AG09309 (cell line): Measurements from ENCODE around the gene SREBF2.

Source experiments
- DNase-seq: peaks from one replicate; pipeline ENCODE4 v3.0.0-alpha.2; 2010; ENCODE audit warnings: low read depth
- H3K4me3 ChIP-seq: 2 replicates; pipeline ENCODE4 v1.5.1; 2011; ENCODE audit warnings: mild to moderate bottlenecking, low read depth, low read length, moderate library complexity; ENCODE audit not compliant: control insufficient read depth
- CTCF ChIP-seq: IDR thresholded peaks from 2 replicates; pipeline ENCODE4 v1.5.1; 2011; ENCODE audit warnings: mild to moderate bottlenecking, low read depth, low read length, inconsistent platforms; ENCODE audit not compliant: insufficient read depth, control insufficient read depth; ENCODE audit errors: missing control alignments

The SREBF2 gene

GRCh38 chr22:41832553-41833368 lies at the start of gene SREBF2:
TSS of gene SREBF2 (plus strand) at chr22:41833105. CDS start at chr22:41833271, 166 bp downstream.
- DNase-seq, result peak; percentile 95
- peak within 1 kb of the TSS; percentile 58 for H3K4me3 ChIP-seq
- TF ChIP-seq CTCF, result no peak

GRCh38 chr22:41787331-41787730 lies 45.6 kb upstream of the SREBF2 start:
- no peak overlapping the region for H3K4me3 ChIP-seq
- no peak for TF ChIP-seq CTCF
- DNase-seq, result no peak

GRCh38 chr22:41793871-41794270 lies 39.0 kb upstream of the SREBF2 start:
- no peak for TF ChIP-seq CTCF

GRCh38 chr22:41798736-41799135 lies 34.2 kb upstream of the SREBF2 start:
- DNase-seq, result no peak
- H3K4me3 ChIP-seq, result no peak overlapping the region
- TF ChIP-seq CTCF, result no peak

More at GRCh38 chr22:41793871-41794270, 39.0 kb upstream of the SREBF2 start:
- no peak for DNase-seq
- no peak overlapping the region for H3K4me3 ChIP-seq

- DNase-seq, result no peak
- TF ChIP-seq CTCF, result no peak
- peak overlapping the region; percentile 93 for H3K4me3 ChIP-seq
Observed at GRCh38 chr22:41799486-41800347, 33.2 kb upstream of the SREBF2 start.

GRCh38 chr22:41800348-41801146 lies 32.4 kb upstream of the SREBF2 start, which contains the start of gene CCDC134:
TSS of gene CCDC134 (plus strand) at chr22:41800679. CDS start at chr22:41808891, 8,212 bp downstream.
- H3K4me3 ChIP-seq, result peak within 1 kb of the TSS; percentile 93
- TF ChIP-seq CTCF, result no peak
- DNase-seq, result peak; percentile 18
